NCI-H146 treated with DMSO at 0.1 percent for 48 hours (cell line): ENCODE results near the gene RABGAP1.

Experiments
- DNase-seq: peaks from one replicate; lab custom pipeline; 2025; ENCODE audit not compliant: unreplicated experiment; lab: John Stamatoyannopoulos, UW

Gene RABGAP1

GRCh38 chr9:123109540-123110279, 168.9 kb downstream of the RABGAP1 start:
- DNase-seq: no peak

GRCh38 chr9:123111427-123112014, 170.7 kb downstream of the RABGAP1 start:
- DNase-seq: no peak

GRCh38 chr9:123112015-123112975, 171.5 kb downstream of the RABGAP1 start:
- no peak for DNase-seq

- DNase-seq: no peak
Measured at GRCh38 chr9:123113185-123113584, 172.4 kb downstream of the RABGAP1 start.

GRCh38 chr9:123115146-123115913, 174.5 kb downstream of the RABGAP1 start:
- no peak for DNase-seq

- DNase-seq: no peak
Measured at GRCh38 chr9:123116036-123116435, 175.2 kb downstream of the RABGAP1 start.

GRCh38 chr9:123119566-123119965, 178.7 kb downstream of the RABGAP1 start:
- no peak for DNase-seq

- peak; percentile 49 for DNase-seq
Measured at GRCh38 chr9:123120131-123120530, 179.3 kb downstream of the RABGAP1 start.

- no peak for DNase-seq
Measured at GRCh38 chr9:123120953-123121352, 180.1 kb downstream of the RABGAP1 start.

- DNase-seq: no peak
Measured at GRCh38 chr9:123121457-123121856, 180.6 kb downstream of the RABGAP1 start.

GRCh38 chr9:123127512-123128075, 186.8 kb downstream of the RABGAP1 start:
- DNase-seq: no peak

- no peak for DNase-seq
Measured at GRCh38 chr9:123128591-123128990, 187.8 kb downstream of the RABGAP1 start.

GRCh38 chr9:123129423-123129822, 188.6 kb downstream of the RABGAP1 start:
- DNase-seq: no peak

GRCh38 chr9:123131258-123131657, 190.4 kb downstream of the RABGAP1 start:
- no peak for DNase-seq

- DNase-seq: no peak
Measured at GRCh38 chr9:123131993-123132392, 191.2 kb downstream of the RABGAP1 start.

GRCh38 chr9:123132696-123133095, 191.9 kb downstream of the RABGAP1 start:
- DNase-seq: no peak

- DNase-seq: no peak
Measured at GRCh38 chr9:123135430-123135829, 194.6 kb downstream of the RABGAP1 start.

GRCh38 chr9:123138163-123138562, 197.3 kb downstream of the RABGAP1 start:
- DNase-seq: no peak

GRCh38 chr9:123149067-123149466, 208.2 kb downstream of the RABGAP1 start:
- DNase-seq: no peak

- DNase-seq: no peak
Measured at GRCh38 chr9:123150708-123151503, 210.1 kb downstream of the RABGAP1 start.
